Nephron progenitor cell (in vitro differentiated cells): Measurements from ENCODE around the gene DHX8.

Experiments
- DNase-seq: peaks from one replicate; pipeline ENCODE4 v3.0.0; 2021
- H3K27ac Mint-ChIP-seq: 2 replicates; pipeline ENCODE4 v1.8.0; 2021; ENCODE audit warnings: mild to moderate bottlenecking, moderate library complexity, mixed read lengths
- H3K27me3 Mint-ChIP-seq: 2 replicates; pipeline ENCODE4 v1.8.0; 2021; ENCODE audit warnings: mild to moderate bottlenecking, low read depth, mixed read lengths; ENCODE audit not compliant: poor library complexity
- H3K36me3 Mint-ChIP-seq: 2 replicates; pipeline ENCODE4 v1.8.0; 2021; ENCODE audit warnings: low read depth, mixed read lengths
- H3K4me1 Mint-ChIP-seq: 2 replicates; pipeline ENCODE4 v1.8.0; 2021; ENCODE audit warnings: mixed read lengths
- H3K4me3 Mint-ChIP-seq: 2 replicates; pipeline ENCODE4 v1.8.0; 2021; ENCODE audit warnings: mild to moderate bottlenecking, moderate library complexity, mixed read lengths
- H3K9me3 Mint-ChIP-seq: 2 replicates; pipeline ENCODE4 v1.8.0; 2021; ENCODE audit warnings: mild to moderate bottlenecking, moderate library complexity, mixed read lengths
- CTCF ChIP-seq: fragments of 200-600 bp; sonication (generic); IDR thresholded peaks from 2 replicates; pipeline ENCODE4 v1.5.0; 2021; ENCODE audit warnings: antibody characterized with exemption

The DHX8 gene

DNA sequence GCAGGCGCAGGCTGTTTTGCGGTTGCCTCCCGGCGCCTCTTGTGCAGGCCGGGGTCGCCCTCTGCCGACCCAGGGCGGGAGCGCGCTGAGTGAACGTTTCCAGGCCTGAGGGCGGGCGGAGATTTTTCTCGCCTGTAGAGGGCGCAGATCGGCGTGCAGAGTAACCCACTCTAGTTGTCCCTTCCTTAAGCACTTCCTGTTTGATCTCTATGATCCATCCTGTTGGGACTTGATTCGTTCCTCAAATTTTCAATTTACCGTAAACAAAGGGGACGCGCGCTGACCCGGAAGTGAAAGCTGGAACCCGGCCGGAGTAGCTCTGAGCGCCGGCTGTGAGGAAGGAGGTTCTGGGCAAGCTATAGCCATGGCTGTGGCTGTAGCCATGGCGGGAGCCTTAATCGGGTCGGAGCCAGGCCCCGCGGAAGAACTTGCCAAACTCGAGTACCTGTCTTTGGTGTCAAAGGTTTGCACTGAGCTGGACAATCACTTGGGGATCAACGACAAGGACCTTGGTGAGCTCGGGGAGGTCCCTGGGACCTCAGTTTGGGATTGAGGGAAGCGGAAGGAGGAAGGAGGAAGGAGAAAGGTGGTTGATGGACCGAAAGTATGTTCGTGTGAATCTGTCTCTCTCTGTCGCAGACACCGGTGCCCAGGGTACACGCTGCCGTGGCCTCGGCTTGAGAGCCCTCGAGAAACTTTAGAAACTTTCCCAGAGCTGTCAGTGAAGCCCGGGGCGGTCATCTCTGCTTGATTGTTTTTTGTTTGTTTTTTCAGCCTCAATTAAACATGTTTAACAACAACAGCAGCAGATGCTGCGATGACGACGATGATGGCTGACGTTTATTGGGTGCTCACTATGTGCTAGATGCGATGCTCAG lies at the start of gene DHX8:
TSS of gene DHX8 (plus strand) at position 302 of the 878 bp plus-strand sequence. CDS start at position 365, 63 bp downstream.
- H3K27me3 Mint-ChIP-seq, result peaks cover 3% of the 10 kb centered on the region
- no peaks in the 10 kb centered on the region for H3K36me3 Mint-ChIP-seq
- peak within 1 kb of the TSS; percentile 100 for H3K27ac Mint-ChIP-seq
- peak; percentile 100 for TF ChIP-seq CTCF
- peaks cover 53% of the 10 kb centered on the region for H3K4me1 Mint-ChIP-seq
- peak; percentile 99 for DNase-seq
- no peaks in the 10 kb centered on the region for H3K9me3 Mint-ChIP-seq
- peak within 1 kb of the TSS; percentile 100 for H3K4me3 Mint-ChIP-seq

GRCh38 chr17:43434902-43435319 lies 48.9 kb upstream of the DHX8 start:
- Mint-ChIP-seq H3K36me3 (no peaks in the 10 kb centered on the region), H3K27ac (no peak overlapping the region), H3K27me3 (peaks cover 10% of the 10 kb centered on the region), H3K4me1 (peaks cover 24% of the 10 kb centered on the region), H3K9me3 (no peaks in the 10 kb centered on the region), H3K4me3 (no peak overlapping the region)
- no peak for DNase-seq
- no peak for TF ChIP-seq CTCF

GRCh38 chr17:43437756-43438155 lies 46.0 kb upstream of the DHX8 start:
- peaks cover 3% of the 10 kb centered on the region for H3K27me3 Mint-ChIP-seq
- H3K36me3 Mint-ChIP-seq, result no peaks in the 10 kb centered on the region
- TF ChIP-seq CTCF, result no peak
- no peak overlapping the region for H3K4me3 Mint-ChIP-seq
- DNase-seq, result no peak
- peaks cover 7% of the 10 kb centered on the region for H3K4me1 Mint-ChIP-seq
- H3K27ac Mint-ChIP-seq, result no peak overlapping the region
- H3K9me3 Mint-ChIP-seq, result no peaks in the 10 kb centered on the region

GRCh38 chr17:43438626-43439025 lies 45.1 kb upstream of the DHX8 start:
- Mint-ChIP-seq H3K27me3 (peaks cover 3% of the 10 kb centered on the region), H3K4me1 (peaks cover 7% of the 10 kb centered on the region), H3K4me3 (no peak overlapping the region), H3K9me3 (no peaks in the 10 kb centered on the region), H3K27ac (no peak overlapping the region), H3K36me3 (no peaks in the 10 kb centered on the region)
- DNase-seq, result no peak
- no peak for TF ChIP-seq CTCF

DNA sequence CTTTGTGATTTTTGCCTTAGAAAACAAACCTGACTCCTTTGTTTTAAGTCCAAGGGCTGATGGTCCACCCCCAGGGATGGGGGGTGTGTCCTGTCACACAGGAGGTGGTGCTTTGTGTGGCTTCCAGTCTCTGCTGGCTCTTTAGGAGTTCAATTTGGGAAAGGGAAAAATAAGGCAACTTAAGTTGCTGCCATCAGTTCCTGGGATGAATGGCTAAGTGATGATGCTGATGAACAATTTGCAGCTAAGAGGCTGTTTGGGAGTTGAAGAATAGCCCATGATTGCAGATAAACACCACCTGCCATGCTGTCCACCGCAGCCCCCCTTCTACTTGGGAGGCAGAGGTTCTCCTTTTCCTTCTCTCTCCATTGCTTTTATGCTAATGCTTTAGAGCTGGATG lies 44.7 kb upstream of the DHX8 start:
- Mint-ChIP-seq H3K36me3 (no peaks in the 10 kb centered on the region), H3K4me1 (peaks cover 9% of the 10 kb centered on the region), H3K27ac (no peak overlapping the region), H3K4me3 (no peak overlapping the region), H3K27me3 (peaks cover 5% of the 10 kb centered on the region), H3K9me3 (no peaks in the 10 kb centered on the region)
- TF ChIP-seq CTCF, result no peak
- no peak for DNase-seq

DNA sequence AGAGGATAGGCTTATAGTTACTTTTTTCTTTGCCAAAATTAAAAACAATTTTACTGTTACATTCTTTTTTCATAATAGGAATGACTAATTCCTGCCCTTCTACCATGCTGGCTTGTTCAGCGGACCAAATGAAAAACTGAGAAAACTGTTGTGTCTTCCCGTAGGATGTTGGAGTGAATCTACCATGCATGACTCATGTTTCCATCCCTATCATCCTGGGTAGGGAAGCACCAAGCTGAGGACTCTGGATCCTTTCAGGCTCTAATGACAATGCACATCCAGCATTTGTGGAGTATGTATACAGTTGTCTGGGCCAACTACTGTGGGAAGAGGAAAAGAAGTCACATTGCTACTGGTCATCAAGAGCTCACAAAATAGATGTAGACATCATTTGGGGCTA lies 41.1 kb upstream of the DHX8 start:
- no peak for DNase-seq
- Mint-ChIP-seq H3K4me3 (no peak overlapping the region), H3K4me1 (peaks cover 18% of the 10 kb centered on the region), H3K27me3 (peaks cover 3% of the 10 kb centered on the region), H3K9me3 (peaks cover 5% of the 10 kb centered on the region), H3K27ac (no peak overlapping the region), H3K36me3 (no peaks in the 10 kb centered on the region)
- no peak for TF ChIP-seq CTCF
